ENCODE measurements around the gene SNRPA.

SNRPA gene

GRCh38 chr19:40737102-40737644 is 13.8 kb upstream of the SNRPA start:
- H2AFZ ChIP-seq (ENCODE audit: low read length), result no peak overlapping the region
- H3K79me2 ChIP-seq (ENCODE audit: insufficient read depth, low read length), result no peaks in the 10 kb centered on the region
- H3K4me3 ChIP-seq (ENCODE audit: low read depth, low read length, poor library complexity, severe bottlenecking), result no peak overlapping the region
- H4K20me1 ChIP-seq (ENCODE audit: insufficient read depth, low read length), result no peaks in the 10 kb centered on the region
- no peak overlapping the region for H3K4me2 ChIP-seq (ENCODE audit: low read length)
- H3K36me3 ChIP-seq (ENCODE audit: insufficient read depth, low read length), result peaks cover 8% of the 10 kb centered on the region; the same call in 1 of the 2 replicates
- no peak overlapping the region for H3K9ac ChIP-seq (ENCODE audit: low read length)
- H3K4me1 ChIP-seq (ENCODE audit: insufficient read depth, low read length, severe bottlenecking), result no peaks in the 10 kb centered on the region
- no peaks in the 10 kb centered on the region for H3K9me2 ChIP-seq (ENCODE audit: low read depth, low read length)
- no peaks in the 10 kb centered on the region for H3K9me3 ChIP-seq (ENCODE audit: low read length)
- TF ChIP-seq EZH2 (IDR thresholded peaks at IDR 0.05; ENCODE audit: borderline replicate concordance, low read length), result no peak
- TF ChIP-seq CTCF (IDR thresholded peaks at IDR 0.05; ENCODE audit: low read length), result no peak
- H3F3A ChIP-seq (ENCODE audit: insufficient read depth, low read length), result no peaks in the 10 kb centered on the region
- no peak overlapping the region for H3K27ac ChIP-seq (ENCODE audit: low read depth, low read length, poor library complexity, severe bottlenecking)
- H3K27me3 ChIP-seq (ENCODE audit: insufficient read depth, low read length), result no peaks in the 10 kb centered on the region

DNA sequence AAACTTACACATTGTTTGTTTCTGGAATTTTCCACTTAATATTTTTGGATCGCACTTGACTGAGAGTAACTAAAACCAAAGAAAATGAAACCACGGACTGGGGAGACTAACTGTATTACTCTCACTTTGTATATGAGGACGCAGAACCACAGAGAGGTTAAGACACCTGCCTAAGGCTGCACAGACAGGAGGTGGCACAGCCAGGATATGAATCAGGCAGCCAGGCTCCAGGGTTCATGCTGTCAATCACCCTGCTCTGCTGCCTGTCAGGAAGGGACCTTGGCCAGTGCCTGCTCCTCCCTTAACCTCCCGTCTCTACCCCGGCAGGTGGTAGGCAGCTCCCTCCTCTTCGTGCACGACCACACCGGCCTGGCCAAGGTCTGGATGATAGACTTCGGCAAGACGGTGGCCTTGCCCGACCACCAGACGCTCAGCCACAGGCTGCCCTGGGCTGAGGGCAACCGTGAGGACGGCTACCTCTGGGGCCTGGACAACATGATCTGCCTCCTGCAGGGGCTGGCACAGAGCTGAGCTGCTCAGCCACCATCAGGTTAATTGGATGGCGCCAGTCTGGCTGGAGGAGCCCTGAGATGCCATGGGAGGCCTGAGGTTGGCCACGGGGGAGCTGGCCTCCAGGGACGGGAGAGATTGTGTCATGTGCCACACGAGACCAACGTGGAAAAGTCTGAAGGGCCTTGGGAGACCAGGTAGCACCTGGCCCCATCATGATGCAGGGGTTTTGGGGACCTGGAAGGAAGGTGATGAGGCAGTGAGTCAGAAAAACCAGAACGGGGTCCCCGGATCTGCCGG is 11.8 kb upstream of the SNRPA start:
- Histone ChIP-seq H3K4me3 (ENCODE audit: low read depth, low read length, poor library complexity, severe bottlenecking) (no peak overlapping the region), H3K27me3 (ENCODE audit: insufficient read depth, low read length) (no peaks in the 10 kb centered on the region), H3K27ac (ENCODE audit: low read depth, low read length, poor library complexity, severe bottlenecking) (no peak overlapping the region), H2AFZ (ENCODE audit: low read length) (no peak overlapping the region), H3K4me2 (ENCODE audit: low read length) (no peak overlapping the region), H3F3A (ENCODE audit: insufficient read depth, low read length) (no peaks in the 10 kb centered on the region), H3K4me1 (ENCODE audit: insufficient read depth, low read length, severe bottlenecking) (no peaks in the 10 kb centered on the region), H3K79me2 (ENCODE audit: insufficient read depth, low read length) (no peaks in the 10 kb centered on the region), H4K20me1 (ENCODE audit: insufficient read depth, low read length) (no peaks in the 10 kb centered on the region), H3K9me2 (ENCODE audit: low read depth, low read length) (no peaks in the 10 kb centered on the region), H3K36me3 (ENCODE audit: insufficient read depth, low read length) (peaks cover 4% of the 10 kb centered on the region; the same call in 1 of the 2 replicates), H3K9ac (ENCODE audit: low read length) (no peak overlapping the region), H3K9me3 (ENCODE audit: low read length) (no peaks in the 10 kb centered on the region)
- TF ChIP-seq CTCF (IDR thresholded peaks at IDR 0.05; ENCODE audit: low read length), result no peak
- TF ChIP-seq EZH2 (IDR thresholded peaks at IDR 0.05; ENCODE audit: borderline replicate concordance, low read length), result no peak

DNA sequence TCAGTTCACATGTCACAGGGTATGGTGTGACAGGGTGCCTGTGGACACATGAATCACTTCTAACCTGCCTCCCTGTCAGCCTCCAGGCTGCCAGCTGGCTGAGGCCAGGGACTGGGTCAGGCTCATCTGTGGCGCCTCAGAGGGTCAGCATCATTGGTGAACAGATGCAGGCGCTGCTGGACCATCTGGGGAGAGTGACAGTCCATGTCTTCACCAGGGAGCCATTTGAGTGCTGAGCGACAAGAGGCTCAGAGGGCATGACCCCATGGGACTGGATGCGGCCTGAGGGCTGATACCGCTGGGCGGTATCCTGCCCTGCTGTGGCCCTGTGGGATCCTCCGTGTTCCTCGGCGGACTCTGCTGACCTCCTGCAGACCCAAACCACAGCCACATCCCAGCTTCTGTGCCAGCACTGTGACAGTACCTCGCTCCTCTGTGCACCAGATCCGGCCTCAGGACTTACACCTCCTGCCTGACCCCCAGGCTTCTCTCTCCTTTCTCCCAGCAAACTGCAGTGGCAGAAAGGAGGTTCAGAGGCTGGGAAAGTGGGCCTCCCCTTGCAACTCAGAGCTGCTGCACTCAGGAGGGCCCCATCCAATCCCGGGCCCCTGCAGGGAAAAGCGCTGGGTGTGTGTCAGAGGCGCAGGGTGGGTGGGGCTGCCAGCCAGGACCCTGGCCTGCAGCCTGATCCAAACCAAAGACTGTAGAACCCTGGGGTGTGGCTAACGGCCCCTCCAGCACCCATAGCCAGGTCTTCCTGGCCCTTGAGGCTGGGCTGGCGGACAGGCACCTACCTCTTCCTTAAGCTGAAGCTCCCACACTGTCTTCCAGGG is 10.9 kb upstream of the SNRPA start:
- no peak overlapping the region for H3K4me3 ChIP-seq (ENCODE audit: low read depth, low read length, poor library complexity, severe bottlenecking)
- H3K4me2 ChIP-seq (ENCODE audit: low read length), result no peak overlapping the region
- no peaks in the 10 kb centered on the region for H3K27me3 ChIP-seq (ENCODE audit: insufficient read depth, low read length)
- H3K4me1 ChIP-seq (ENCODE audit: insufficient read depth, low read length, severe bottlenecking), result no peaks in the 10 kb centered on the region
- no peaks in the 10 kb centered on the region for H3K79me2 ChIP-seq (ENCODE audit: insufficient read depth, low read length)
- H3K27ac ChIP-seq (ENCODE audit: low read depth, low read length, poor library complexity, severe bottlenecking), result no peak overlapping the region
- H3K36me3 ChIP-seq (ENCODE audit: insufficient read depth, low read length), result peaks cover 4% of the 10 kb centered on the region; the same call in 1 of the 2 replicates
- no peaks in the 10 kb centered on the region for H3F3A ChIP-seq (ENCODE audit: insufficient read depth, low read length)
- H3K9me2 ChIP-seq (ENCODE audit: low read depth, low read length), result no peaks in the 10 kb centered on the region
- no peak overlapping the region for H2AFZ ChIP-seq (ENCODE audit: low read length)
- H3K9ac ChIP-seq (ENCODE audit: low read length), result no peak overlapping the region
- TF ChIP-seq CTCF (IDR thresholded peaks at IDR 0.05; ENCODE audit: low read length) (no peak), EZH2 (IDR thresholded peaks at IDR 0.05; ENCODE audit: borderline replicate concordance, low read length) (no peak)
- H4K20me1 ChIP-seq (ENCODE audit: insufficient read depth, low read length), result no peaks in the 10 kb centered on the region
- no peaks in the 10 kb centered on the region for H3K9me3 ChIP-seq (ENCODE audit: low read length)

All from OCI-LY1 (cell line).